ENCODE measurements around the gene XPNPEP3. TPM values are rescaled to one million over a fixed set of nuclear protein-coding genes. Genes with fewer than 3 reads are reported as not detected.

Gene XPNPEP3
- total RNA-seq, 4 donors from 2014 or later = 12.0 to 19.2 (median 14.0) TPM

GRCh38 chr22:40928657-40929056, 71.7 kb downstream of the XPNPEP3 start:
- Histone ChIP-seq H3K4me1 (no peaks in the 10 kb centered on the region), H3K4me3 (no peak overlapping the region), H3K36me3 (peaks cover 3 to 83% (median 21%) of the 10 kb centered on the region in 3 donors), H3K27me3 (no peaks in the 10 kb centered on the region), H3K9me3 (no peaks in the 10 kb centered on the region), H3K27ac (no peak overlapping the region)
- TF ChIP-seq POLR2A (IDR thresholded peaks at IDR 0.05) (no peak), EP300 (IDR thresholded peaks at IDR 0.05) (no peak)
- DNase-seq (ENCODE audit: low spot score in 2 of 2) = no peak
- 94 to 96% methylated on average over 1 of the region's 1 CpG for WGBS, 2 donors

- Histone ChIP-seq H3K27ac (no peak overlapping the region), H3K27me3 (no peaks in the 10 kb centered on the region), H3K4me3 (no peak overlapping the region), H3K9me3 (no peaks in the 10 kb centered on the region), H3K36me3 (peaks cover 0 to 54% (median 0%) of the 10 kb centered on the region in 3 donors), H3K4me1 (no peaks in the 10 kb centered on the region)
- TF ChIP-seq EP300 (IDR thresholded peaks at IDR 0.05) = no peak
- TF ChIP-seq, protein P1, sequence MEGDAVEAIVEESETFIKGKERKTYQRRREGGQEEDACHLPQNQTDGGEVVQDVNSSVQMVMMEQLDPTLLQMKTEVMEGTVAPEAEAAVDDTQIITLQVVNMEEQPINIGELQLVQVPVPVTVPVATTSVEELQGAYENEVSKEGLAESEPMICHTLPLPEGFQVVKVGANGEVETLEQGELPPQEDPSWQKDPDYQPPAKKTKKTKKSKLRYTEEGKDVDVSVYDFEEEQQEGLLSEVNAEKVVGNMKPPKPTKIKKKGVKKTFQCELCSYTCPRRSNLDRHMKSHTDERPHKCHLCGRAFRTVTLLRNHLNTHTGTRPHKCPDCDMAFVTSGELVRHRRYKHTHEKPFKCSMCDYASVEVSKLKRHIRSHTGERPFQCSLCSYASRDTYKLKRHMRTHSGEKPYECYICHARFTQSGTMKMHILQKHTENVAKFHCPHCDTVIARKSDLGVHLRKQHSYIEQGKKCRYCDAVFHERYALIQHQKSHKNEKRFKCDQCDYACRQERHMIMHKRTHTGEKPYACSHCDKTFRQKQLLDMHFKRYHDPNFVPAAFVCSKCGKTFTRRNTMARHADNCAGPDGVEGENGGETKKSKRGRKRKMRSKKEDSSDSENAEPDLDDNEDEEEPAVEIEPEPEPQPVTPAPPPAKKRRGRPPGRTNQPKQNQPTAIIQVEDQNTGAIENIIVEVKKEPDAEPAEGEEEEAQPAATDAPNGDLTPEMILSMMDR (IDR thresholded peaks at IDR 0.05) = no peak
- TF ChIP-seq POLR2A (IDR thresholded peaks at IDR 0.05) = no peak
- DNase-seq (ENCODE audit: low spot score in 2 of 2) = no peak
- 93 to 95% methylated on average over 2 of the region's 2 CpGs for WGBS, 2 donors
Observed at GRCh38 chr22:40932396-40932795, 75.4 kb downstream of the XPNPEP3 start.

GRCh38 chr22:40939202-40939601, 82.3 kb downstream of the XPNPEP3 start:
- TF ChIP-seq EP300 (IDR thresholded peaks at IDR 0.05) (no peak), POLR2A (IDR thresholded peaks at IDR 0.05) (no peak)
- TF ChIP-seq, protein P1 (IDR thresholded peaks at IDR 0.05) = no peak
- Histone ChIP-seq H3K27ac (no peak overlapping the region), H3K27me3 (no peaks in the 10 kb centered on the region), H3K9me3 (no peaks in the 10 kb centered on the region), H3K4me1 (no peaks in the 10 kb centered on the region), H3K36me3 (peaks cover 0 to 8% (median 0%) of the 10 kb centered on the region in 3 donors), H3K4me3 (no peak overlapping the region)
- DNase-seq (ENCODE audit: low spot score in 2 of 2) = no peak
- 86 to 95% methylated on average over 2 of the region's 2 CpGs for WGBS, 2 donors

GRCh38 chr22:40950962-40951794, 94.2 kb downstream of the XPNPEP3 start, which contains the start of gene RBX1:
RBX1 (plus strand) TSS chr22:40951378; CDS start chr22:40951399, 21 bp downstream.
- H3K27me3 ChIP-seq = no peaks in the 10 kb centered on the region
- peak; percentile 95 to 99 for DNase-seq (ENCODE audit: low spot score in 2 of 2)
- TF ChIP-seq EP300 (IDR thresholded peaks at IDR 0.05) (peak; percentile 93 to 95), POLR2A (IDR thresholded peaks at IDR 0.05) (peak; percentile 70 to 78)
- TF ChIP-seq, protein P1 (IDR thresholded peaks at IDR 0.05) = no peak
- H3K27ac ChIP-seq = peak within 1 kb of the TSS; percentile 97 to 99 (median 98)
- peaks cover 0 to 33% (median 0%) of the 10 kb centered on the region in 3 donors for H3K36me3 ChIP-seq
- no peaks in the 10 kb centered on the region for H3K9me3 ChIP-seq
- H3K4me3 ChIP-seq = peak within 1 kb of the TSS; percentile 78 to 92 (median 84)
- H3K4me1 ChIP-seq = peaks cover 0 to 33% (median 13%) of the 10 kb centered on the region in 4 donors
- 0% methylated on average over 52 to 54 of the region's 86 CpGs for WGBS, 2 donors

DNA sequence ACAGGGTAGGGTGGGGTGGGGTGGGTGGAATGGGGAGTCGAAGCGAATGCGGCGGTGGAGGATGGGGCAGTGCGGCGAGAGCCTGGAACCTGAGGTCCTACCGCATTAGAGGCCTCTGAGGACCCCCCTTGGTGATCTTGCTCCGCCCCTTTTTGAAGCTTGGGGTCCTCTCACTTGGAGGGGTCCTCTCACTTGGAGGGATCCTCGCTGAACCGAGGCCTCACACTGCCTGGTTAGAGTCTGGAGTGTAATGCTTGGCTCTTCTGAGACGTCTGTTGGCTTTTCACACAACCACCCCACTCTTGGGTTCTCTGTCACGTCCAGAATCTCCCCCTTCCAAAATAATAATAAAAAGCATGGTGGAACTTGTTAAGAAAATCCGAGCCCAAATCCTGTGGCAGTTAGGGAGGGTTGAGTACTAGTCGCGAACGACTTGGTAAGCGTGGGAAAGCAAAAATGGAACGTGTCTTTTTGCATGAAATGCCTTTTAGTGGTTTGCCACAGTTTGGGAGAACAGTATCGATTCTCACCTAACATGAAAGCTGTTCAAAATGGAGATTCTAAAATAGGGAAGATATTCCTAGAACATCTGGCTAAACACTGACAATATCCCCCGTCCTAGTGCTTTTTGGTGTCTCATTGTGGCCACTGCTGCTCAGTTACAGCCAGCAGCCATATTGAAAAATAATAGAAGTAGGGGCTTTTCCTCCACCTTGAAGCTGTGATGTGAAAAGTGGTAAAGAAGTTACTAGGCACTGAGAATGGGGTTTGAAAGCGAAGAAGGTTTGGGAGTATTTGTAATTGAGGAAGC, 95.1 kb downstream of the XPNPEP3 start:
- TF ChIP-seq POLR2A (IDR thresholded peaks at IDR 0.05) (no peak), EP300 (IDR thresholded peaks at IDR 0.05) (no peak)
- TF ChIP-seq, protein P1 (IDR thresholded peaks at IDR 0.05) = no peak
- peak overlapping the region; percentile 97 to 99 (median 98) for H3K27ac ChIP-seq

More for the DNA sequence above, 95.1 kb downstream of the XPNPEP3 start:
- 5 to 7% methylated on average over 21 of the region's 21 CpGs for WGBS, 2 donors
- DNase-seq (ENCODE audit: low spot score in 2 of 2) = no peak
- peak overlapping the region; percentile 67 to 92 (median 84) for H3K4me3 ChIP-seq
- no peaks in the 10 kb centered on the region for H3K27me3 ChIP-seq
- peaks cover 0 to 37% (median 0%) of the 10 kb centered on the region in 3 donors for H3K36me3 ChIP-seq
- H3K4me1 ChIP-seq = peaks cover 0 to 33% (median 13%) of the 10 kb centered on the region in 4 donors
- H3K9me3 ChIP-seq = no peaks in the 10 kb centered on the region

All from tibial nerve (tissue), 4 donors.